A549 (cell line): ENCODE results near the gene CPN1.

Source experiments
- HDAC2 ChIP-seq: fragments of 200-600 bp; sonication (generic); IDR thresholded peaks from 2 replicates; pipeline ENCODE4 v1.6.1; 2016
- KDM1A ChIP-seq: fragments of 200-600 bp; sonication (generic); IDR thresholded peaks from 2 replicates; pipeline ENCODE4 v1.6.1; 2016; ENCODE audit warnings: low read depth, mild to moderate bottlenecking
- NFE2L2 ChIP-seq: fragments of 150-350 bp; conservative IDR thresholded peaks from 2 replicates; pipeline ENCODE4 v1.6.1; 2014; ENCODE audit warnings: low read length
- POLR2A ChIP-seq: IDR thresholded peaks from 2 replicates; pipeline ENCODE4 v1.6.1; 2012; ENCODE audit warnings: mild to moderate bottlenecking, low read length
- ZSCAN20 ChIP-seq: fragments of 250-450 bp; sonication (Bioruptor Pico); IDR thresholded peaks from 2 replicates; pipeline ENCODE4 v1.8.0; 2022; ENCODE audit warnings: mild to moderate bottlenecking, moderate library complexity
- TF ChIP-seq, protein P1 (sequence below): fragments of >200 bp; sonication (Bioruptor Twin); formaldehyde crosslinking; IDR thresholded peaks from 3 replicates; pipeline ENCODE4 v1.5.1; 2016

DNA sequence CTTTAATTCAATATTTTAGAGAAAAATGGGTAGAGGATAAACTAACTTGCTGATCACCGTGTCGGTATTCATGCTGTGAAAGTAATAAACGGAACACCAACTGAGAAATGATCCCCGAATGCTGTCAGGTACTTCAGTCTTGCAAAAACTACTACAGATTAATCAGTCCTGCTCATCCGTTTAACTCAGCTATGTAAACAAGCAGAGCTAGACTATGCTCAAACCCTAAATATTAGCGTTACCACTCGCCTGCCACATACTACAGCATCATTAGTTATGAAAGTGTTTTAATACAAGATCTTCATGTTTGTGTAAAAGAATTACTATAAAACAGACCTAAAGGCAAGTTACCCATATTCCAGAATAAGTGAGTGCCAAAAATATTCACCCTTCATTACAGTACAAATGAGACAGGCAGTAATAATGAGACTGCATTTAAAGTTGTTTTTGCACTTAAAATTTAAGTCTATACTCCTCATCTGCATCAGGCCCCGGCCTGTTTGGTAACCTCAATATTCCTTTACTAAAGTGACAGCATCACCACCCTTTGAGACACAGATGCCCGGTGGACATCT is 72.9 kb downstream of the CPN1 start:
- TF ChIP-seq POLR2A: no peak
- TF ChIP-seq HDAC2: no peak
- TF ChIP-seq, protein P1, sequence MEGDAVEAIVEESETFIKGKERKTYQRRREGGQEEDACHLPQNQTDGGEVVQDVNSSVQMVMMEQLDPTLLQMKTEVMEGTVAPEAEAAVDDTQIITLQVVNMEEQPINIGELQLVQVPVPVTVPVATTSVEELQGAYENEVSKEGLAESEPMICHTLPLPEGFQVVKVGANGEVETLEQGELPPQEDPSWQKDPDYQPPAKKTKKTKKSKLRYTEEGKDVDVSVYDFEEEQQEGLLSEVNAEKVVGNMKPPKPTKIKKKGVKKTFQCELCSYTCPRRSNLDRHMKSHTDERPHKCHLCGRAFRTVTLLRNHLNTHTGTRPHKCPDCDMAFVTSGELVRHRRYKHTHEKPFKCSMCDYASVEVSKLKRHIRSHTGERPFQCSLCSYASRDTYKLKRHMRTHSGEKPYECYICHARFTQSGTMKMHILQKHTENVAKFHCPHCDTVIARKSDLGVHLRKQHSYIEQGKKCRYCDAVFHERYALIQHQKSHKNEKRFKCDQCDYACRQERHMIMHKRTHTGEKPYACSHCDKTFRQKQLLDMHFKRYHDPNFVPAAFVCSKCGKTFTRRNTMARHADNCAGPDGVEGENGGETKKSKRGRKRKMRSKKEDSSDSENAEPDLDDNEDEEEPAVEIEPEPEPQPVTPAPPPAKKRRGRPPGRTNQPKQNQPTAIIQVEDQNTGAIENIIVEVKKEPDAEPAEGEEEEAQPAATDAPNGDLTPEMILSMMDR: no peak
- no peak for TF ChIP-seq ZSCAN20 (CRISPR knock-in tag)
- no peak for TF ChIP-seq NFE2L2
- no peak for TF ChIP-seq KDM1A
